GM06990 (cell line): ENCODE measurements around the gene PDGFD.

ENCODE experiments used
- DNase-seq: peaks from one replicate; pipeline ENCODE4 v3.0.0-alpha.2; 2011; ENCODE audit not compliant: insufficient read length; ENCODE audit errors: extremely low read depth
- H3K27me3 ChIP-seq: replicated peaks from 2 replicates; pipeline ENCODE4 v1.6.0; 2011; ENCODE audit warnings: low read length; ENCODE audit not compliant: control insufficient read depth, insufficient read depth
- H3K36me3 ChIP-seq: 2 replicates; pipeline ENCODE4 v1.5.1; 2011; ENCODE audit warnings: low read length; ENCODE audit not compliant: control insufficient read depth, insufficient read depth
- H3K4me3 ChIP-seq: replicated peaks from 2 replicates; pipeline ENCODE4 v1.5.1; 2011; ENCODE audit warnings: low read depth, mild to moderate bottlenecking, control low read depth, low read length
- CTCF ChIP-seq: IDR thresholded peaks from 2 replicates; pipeline ENCODE4 v1.5.1; 2011; ENCODE audit warnings: low read length, control low read depth, mild to moderate bottlenecking, inconsistent platforms; ENCODE audit not compliant: insufficient read depth, poor library complexity, severe bottlenecking

The PDGFD gene

GRCh38 chr11:103948187-103948763 is 215.7 kb downstream of the PDGFD start:
- Histone ChIP-seq H3K36me3 (no peaks in the 10 kb centered on the region), H3K4me3 (no peak overlapping the region), H3K27me3 (no peaks in the 10 kb centered on the region)
- no peak for TF ChIP-seq CTCF
- DNase-seq, result no peak

GRCh38 chr11:103947546-103947919 is 216.4 kb downstream of the PDGFD start:
- no peak for TF ChIP-seq CTCF
- H3K36me3 ChIP-seq, result no peaks in the 10 kb centered on the region
- H3K27me3 ChIP-seq, result no peaks in the 10 kb centered on the region; the same call in 1 of the 2 replicates
- DNase-seq, result no peak
- no peak overlapping the region for H3K4me3 ChIP-seq

- TF ChIP-seq CTCF, result no peak
- Histone ChIP-seq H3K36me3 (no peaks in the 10 kb centered on the region), H3K4me3 (no peak overlapping the region), H3K27me3 (no peaks in the 10 kb centered on the region; the same call in 1 of the 2 replicates)
- no peak for DNase-seq
These were observed 217.0 kb downstream of the PDGFD start for GRCh38 chr11:103946793-103947545.

GRCh38 chr11:103944251-103944940 is 219.6 kb downstream of the PDGFD start:
- Histone ChIP-seq H3K36me3 (no peaks in the 10 kb centered on the region), H3K4me3 (no peak overlapping the region), H3K27me3 (no peaks in the 10 kb centered on the region; the same call in 1 of the 2 replicates)
- DNase-seq, result no peak
- TF ChIP-seq CTCF, result no peak

GRCh38 chr11:103942646-103943045 is 221.3 kb downstream of the PDGFD start:
- H3K36me3 ChIP-seq, result no peaks in the 10 kb centered on the region

More at GRCh38 chr11:103942646-103943045, 221.3 kb downstream of the PDGFD start:
- Histone ChIP-seq H3K4me3 (no peak overlapping the region), H3K27me3 (no peaks in the 10 kb centered on the region; the same call in 1 of the 2 replicates)
- DNase-seq, result no peak
- TF ChIP-seq CTCF, result no peak
